Stimulated activated naive B cell treated with anti-CD40 and anti-IgM and Interleukin-4, amounts not matched to agents 10 μg/mL and 1 μg/mL and 100 μg/mL, for 72 hours (primary cell): ENCODE data around the gene SERPINE2.

Source experiments
- ATAC-seq, 2 donors: fragments of 150-1000 bp; cut with Tn5 transposase; replicated peaks; 2 replicates each; pipeline ENCODE4 v1.10.0; 2021; ENCODE audit warnings: moderate library complexity in 1 of 2
- DNase-seq: peaks from one replicate; pipeline ENCODE4 v3.0.0; 2021
- H3K27ac Mint-ChIP-seq: one replicate; pipeline ENCODE4 v1.8.0; 2022; ENCODE audit warnings: mild to moderate bottlenecking, mixed read lengths
- H3K27me3 Mint-ChIP-seq, 2 donors: one replicate each; pipeline ENCODE4 v1.8.0; 2022; ENCODE audit warnings: mixed read lengths in 2 of 2
- H3K36me3 Mint-ChIP-seq, 2 donors: one replicate each; pipeline ENCODE4 v1.8.0; 2022; ENCODE audit warnings: mixed read lengths in 2 of 2, mild to moderate bottlenecking in 1 of 2
- H3K4me1 Mint-ChIP-seq, 2 donors: one replicate each; pipeline ENCODE4 v1.8.0; 2022; ENCODE audit warnings: mixed read lengths in 2 of 2, mild to moderate bottlenecking in 1 of 2
- H3K4me3 Mint-ChIP-seq, 2 donors: one replicate each; pipeline ENCODE4 v1.8.0; 2022; ENCODE audit warnings: mild to moderate bottlenecking in 2 of 2, mixed read lengths in 2 of 2, moderate library complexity in 1 of 2
- H3K9me3 Mint-ChIP-seq, 2 donors: one replicate each; pipeline ENCODE4 v1.8.0; 2022; ENCODE audit warnings: mixed read lengths in 2 of 2, mild to moderate bottlenecking in 1 of 2

SERPINE2 gene

GRCh38 chr2:224036731-224037361 is 2.2 kb downstream of the SERPINE2 start:
- H3K36me3 Mint-ChIP-seq = no peaks in the 10 kb centered on the region
- H3K27ac Mint-ChIP-seq = no peak overlapping the region
- H3K4me1 Mint-ChIP-seq = peaks cover 16 to 35% of the 10 kb centered on the region in 2 donors
- no peak for DNase-seq
- H3K9me3 Mint-ChIP-seq = no peaks in the 10 kb centered on the region
- ATAC-seq = no peak
- peaks cover 47 to 48% of the 10 kb centered on the region in 2 donors for H3K27me3 Mint-ChIP-seq
- H3K4me3 Mint-ChIP-seq = no peak overlapping the region

- H3K27me3 Mint-ChIP-seq = peaks cover 37 to 43% of the 10 kb centered on the region in 2 donors
- H3K9me3 Mint-ChIP-seq = no peaks in the 10 kb centered on the region
- H3K4me3 Mint-ChIP-seq = no peak overlapping the region
- H3K4me1 Mint-ChIP-seq = peaks cover 15 to 27% of the 10 kb centered on the region in 2 donors
- H3K27ac Mint-ChIP-seq = no peak overlapping the region
- no peaks in the 10 kb centered on the region for H3K36me3 Mint-ChIP-seq
- DNase-seq = no peak
- no peak for ATAC-seq
Observed at GRCh38 chr2:224034017-224034416, 5.1 kb downstream of the SERPINE2 start.

GRCh38 chr2:224033601-224034000 is 5.5 kb downstream of the SERPINE2 start:
- Mint-ChIP-seq H3K4me1 (peaks cover 16 to 29% of the 10 kb centered on the region in 2 donors), H3K27ac (no peak overlapping the region), H3K9me3 (no peaks in the 10 kb centered on the region), H3K4me3 (no peak overlapping the region), H3K36me3 (no peaks in the 10 kb centered on the region), H3K27me3 (peaks cover 37 to 42% of the 10 kb centered on the region in 2 donors)
- no peak for ATAC-seq
- DNase-seq = no peak

- Mint-ChIP-seq H3K27ac (no peak overlapping the region), H3K4me1 (peaks cover 19 to 30% of the 10 kb centered on the region in 2 donors), H3K27me3 (peaks cover 27 to 33% of the 10 kb centered on the region in 2 donors), H3K36me3 (peaks cover 0 to 4% of the 10 kb centered on the region in 2 donors), H3K4me3 (no peak overlapping the region), H3K9me3 (peaks cover 0 to 5% of the 10 kb centered on the region in 2 donors)
- DNase-seq (no peak), ATAC-seq (no peak)
Observed at GRCh38 chr2:224032283-224032682, 6.8 kb downstream of the SERPINE2 start.

GRCh38 chr2:224031358-224031970 is 7.6 kb downstream of the SERPINE2 start:
- peaks cover 18 to 31% of the 10 kb centered on the region in 2 donors for H3K4me1 Mint-ChIP-seq

GRCh38 chr2:224030786-224031185 is 8.3 kb downstream of the SERPINE2 start:
- ATAC-seq (no peak), DNase-seq (no peak)
- H3K9me3 Mint-ChIP-seq = peaks cover 3 to 9% of the 10 kb centered on the region in 2 donors
- no peak overlapping the region for H3K27ac Mint-ChIP-seq
- peaks cover 24 to 38% of the 10 kb centered on the region in 2 donors for H3K4me1 Mint-ChIP-seq
- H3K4me3 Mint-ChIP-seq = no peak overlapping the region
- H3K36me3 Mint-ChIP-seq = peaks cover 0 to 4% of the 10 kb centered on the region in 2 donors
- H3K27me3 Mint-ChIP-seq = peaks cover 12 to 18% of the 10 kb centered on the region in 2 donors

More at GRCh38 chr2:224031358-224031970, 7.6 kb downstream of the SERPINE2 start:
- Mint-ChIP-seq H3K27ac (no peak overlapping the region), H3K36me3 (peaks cover 0 to 4% of the 10 kb centered on the region in 2 donors), H3K27me3 (peaks cover 18 to 25% of the 10 kb centered on the region in 2 donors), H3K9me3 (peaks cover 0 to 5% of the 10 kb centered on the region in 2 donors), H3K4me3 (no peak overlapping the region)
- no peak for ATAC-seq
- no peak for DNase-seq

- DNase-seq (no peak), ATAC-seq (no peak)
- peaks cover 32 to 47% of the 10 kb centered on the region in 2 donors for H3K4me1 Mint-ChIP-seq
- H3K27ac Mint-ChIP-seq = no peak overlapping the region
- peaks cover 8 to 14% of the 10 kb centered on the region in 2 donors for H3K27me3 Mint-ChIP-seq
- peaks cover 4 to 14% of the 10 kb centered on the region in 2 donors for H3K9me3 Mint-ChIP-seq
- H3K4me3 Mint-ChIP-seq = no peak overlapping the region
- H3K36me3 Mint-ChIP-seq = peaks cover 2 to 9% of the 10 kb centered on the region in 2 donors
Observed at GRCh38 chr2:224029876-224030275, 9.2 kb downstream of the SERPINE2 start.

GRCh38 chr2:224027931-224028330 is 11.2 kb downstream of the SERPINE2 start:
- no peak overlapping the region for H3K4me3 Mint-ChIP-seq
- peaks cover 39 to 55% of the 10 kb centered on the region in 2 donors for H3K4me1 Mint-ChIP-seq
- peaks cover 2 to 9% of the 10 kb centered on the region in 2 donors for H3K36me3 Mint-ChIP-seq
- H3K27me3 Mint-ChIP-seq = no peaks in the 10 kb centered on the region
- H3K27ac Mint-ChIP-seq = peak overlapping the region; percentile 88
- DNase-seq (no peak), ATAC-seq (no peak)
- H3K9me3 Mint-ChIP-seq = peaks cover 4 to 14% of the 10 kb centered on the region in 2 donors

- peaks cover 2 to 9% of the 10 kb centered on the region in 2 donors for H3K36me3 Mint-ChIP-seq
- ATAC-seq (no peak), DNase-seq (no peak)
- peaks cover 44 to 61% of the 10 kb centered on the region in 2 donors for H3K4me1 Mint-ChIP-seq
- peaks cover 4 to 14% of the 10 kb centered on the region in 2 donors for H3K9me3 Mint-ChIP-seq
- no peak overlapping the region for H3K4me3 Mint-ChIP-seq
- H3K27ac Mint-ChIP-seq = no peak overlapping the region
- no peaks in the 10 kb centered on the region for H3K27me3 Mint-ChIP-seq
Observed at GRCh38 chr2:224027070-224027469, 12.0 kb downstream of the SERPINE2 start.

- peaks cover 2 to 12% of the 10 kb centered on the region in 2 donors for H3K36me3 Mint-ChIP-seq
- H3K4me3 Mint-ChIP-seq = peak overlapping the region; percentile 66 to 71
- H3K4me1 Mint-ChIP-seq = peaks cover 50 to 69% of the 10 kb centered on the region in 2 donors
- H3K27me3 Mint-ChIP-seq = no peaks in the 10 kb centered on the region
- H3K27ac Mint-ChIP-seq = peak overlapping the region; percentile 94
- H3K9me3 Mint-ChIP-seq = peaks cover 6 to 20% of the 10 kb centered on the region in 2 donors
- peak; percentile 86 for DNase-seq
- ATAC-seq = peak; percentile 96 to 98
Observed at GRCh38 chr2:224025874-224026273, 13.2 kb downstream of the SERPINE2 start.

GRCh38 chr2:224024270-224024669 is 14.8 kb downstream of the SERPINE2 start:
- peaks cover 6 to 20% of the 10 kb centered on the region in 2 donors for H3K9me3 Mint-ChIP-seq
- peaks cover 48 to 70% of the 10 kb centered on the region in 2 donors for H3K4me1 Mint-ChIP-seq
- no peaks in the 10 kb centered on the region for H3K27me3 Mint-ChIP-seq
- H3K36me3 Mint-ChIP-seq = peaks cover 2 to 12% of the 10 kb centered on the region in 2 donors
- DNase-seq (no peak), ATAC-seq (no peak)
- H3K4me3 Mint-ChIP-seq = no peak overlapping the region
- H3K27ac Mint-ChIP-seq = no peak overlapping the region

- no peaks in the 10 kb centered on the region for H3K27me3 Mint-ChIP-seq
- H3K36me3 Mint-ChIP-seq = peaks cover 2 to 12% of the 10 kb centered on the region in 2 donors
- no peak overlapping the region for H3K4me3 Mint-ChIP-seq
- peaks cover 6 to 20% of the 10 kb centered on the region in 2 donors for H3K9me3 Mint-ChIP-seq
- DNase-seq = no peak
- peaks cover 43 to 64% of the 10 kb centered on the region in 2 donors for H3K4me1 Mint-ChIP-seq
- peak overlapping the region; percentile 3 for H3K27ac Mint-ChIP-seq
- no peak for ATAC-seq
Observed at GRCh38 chr2:224023188-224023587, 15.9 kb downstream of the SERPINE2 start.

- Mint-ChIP-seq H3K27me3 (no peaks in the 10 kb centered on the region), H3K27ac (no peak overlapping the region), H3K9me3 (peaks cover 6 to 16% of the 10 kb centered on the region in 2 donors), H3K36me3 (peaks cover 2 to 8% of the 10 kb centered on the region in 2 donors), H3K4me1 (peaks cover 39 to 57% of the 10 kb centered on the region in 2 donors), H3K4me3 (no peak overlapping the region)
- ATAC-seq (no peak), DNase-seq (no peak)
Observed at GRCh38 chr2:224022486-224022885, 16.6 kb downstream of the SERPINE2 start.

- Mint-ChIP-seq H3K4me3 (no peak overlapping the region), H3K36me3 (peaks cover 2 to 6% of the 10 kb centered on the region in 2 donors), H3K9me3 (peaks cover 1 to 9% of the 10 kb centered on the region in 2 donors), H3K4me1 (peaks cover 31 to 41% of the 10 kb centered on the region in 2 donors), H3K27ac (no peak overlapping the region), H3K27me3 (no peaks in the 10 kb centered on the region)
- DNase-seq = no peak
- ATAC-seq = no peak
Observed at GRCh38 chr2:224020523-224020922, 18.6 kb downstream of the SERPINE2 start.

GRCh38 chr2:224017957-224018356 is 21.1 kb downstream of the SERPINE2 start:
- H3K27ac Mint-ChIP-seq = no peak overlapping the region
- peaks cover 1 to 6% of the 10 kb centered on the region in 2 donors for H3K9me3 Mint-ChIP-seq

More at GRCh38 chr2:224017957-224018356, 21.1 kb downstream of the SERPINE2 start:
- ATAC-seq = no peak
- Mint-ChIP-seq H3K4me3 (no peak overlapping the region), H3K27me3 (no peaks in the 10 kb centered on the region), H3K4me1 (peaks cover 18 to 23% of the 10 kb centered on the region in 2 donors), H3K36me3 (peaks cover 0 to 3% of the 10 kb centered on the region in 2 donors)
- DNase-seq = no peak
